LNCaP clone FGC (cell line): Measurements from ENCODE around the gene HSP90AB1.
A peak's percentile ranks its signal among the peaks of the same experiment; 100 is the strongest.

ENCODE experiments used
- DNase-seq: peaks from one replicate; pipeline ENCODE4 v3.0.0-alpha.2; 2011; ENCODE audit warnings: low read depth
- H3K4me3 ChIP-seq: 2 replicates; pipeline ENCODE4 v1.5.1; 2011; ENCODE audit warnings: mild to moderate bottlenecking, low read depth, low read length, control low read depth
- CTCF ChIP-seq: IDR thresholded peaks from 2 replicates; pipeline ENCODE4 v1.5.1; 2012; ENCODE audit warnings: mild to moderate bottlenecking; ENCODE audit not compliant: control insufficient read depth, insufficient read depth; ENCODE audit errors: extremely low read depth

The HSP90AB1 gene

DNA sequence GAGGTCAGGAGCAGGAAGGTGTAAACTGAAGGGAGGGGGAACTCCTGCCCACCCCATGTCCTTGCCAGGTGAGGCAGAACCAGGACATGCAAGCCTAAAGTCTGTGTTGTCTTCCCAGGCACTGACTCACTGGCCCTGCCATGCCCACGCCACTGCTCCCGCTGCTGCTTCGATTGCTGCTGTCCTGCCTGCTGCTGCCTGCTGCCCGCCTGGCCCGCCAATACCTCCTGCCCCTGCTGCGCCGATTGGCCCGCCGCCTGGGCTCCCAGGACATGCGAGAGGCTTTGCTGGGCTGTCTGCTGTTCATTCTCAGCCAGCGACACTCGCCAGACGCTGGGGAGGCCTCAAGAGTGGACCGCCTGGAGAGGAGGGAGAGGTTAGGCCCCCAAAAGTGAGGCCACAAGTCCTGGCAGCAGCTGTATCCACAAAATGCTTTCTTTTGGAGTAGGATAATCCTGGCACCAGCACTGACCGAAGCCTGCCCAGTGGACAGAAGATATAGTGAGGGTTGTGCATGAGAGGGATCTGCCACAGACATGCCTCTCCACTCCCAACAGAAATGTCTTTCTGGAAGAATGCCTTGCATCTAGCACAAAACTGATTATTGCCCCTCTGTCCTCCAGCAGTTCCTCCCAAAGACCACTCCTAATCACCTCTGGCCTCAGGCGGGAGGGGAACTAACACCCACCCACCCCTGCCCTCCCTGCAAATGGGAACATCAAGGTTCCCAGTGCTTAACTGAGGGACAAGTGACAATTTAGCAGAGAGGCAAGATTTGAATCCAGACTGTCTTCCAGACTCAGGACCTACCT, 29.4 kb upstream of the HSP90AB1 start:
- no peak for TF ChIP-seq CTCF
- DNase-seq, result no peak
- H3K4me3 ChIP-seq, result no peak overlapping the region

DNA sequence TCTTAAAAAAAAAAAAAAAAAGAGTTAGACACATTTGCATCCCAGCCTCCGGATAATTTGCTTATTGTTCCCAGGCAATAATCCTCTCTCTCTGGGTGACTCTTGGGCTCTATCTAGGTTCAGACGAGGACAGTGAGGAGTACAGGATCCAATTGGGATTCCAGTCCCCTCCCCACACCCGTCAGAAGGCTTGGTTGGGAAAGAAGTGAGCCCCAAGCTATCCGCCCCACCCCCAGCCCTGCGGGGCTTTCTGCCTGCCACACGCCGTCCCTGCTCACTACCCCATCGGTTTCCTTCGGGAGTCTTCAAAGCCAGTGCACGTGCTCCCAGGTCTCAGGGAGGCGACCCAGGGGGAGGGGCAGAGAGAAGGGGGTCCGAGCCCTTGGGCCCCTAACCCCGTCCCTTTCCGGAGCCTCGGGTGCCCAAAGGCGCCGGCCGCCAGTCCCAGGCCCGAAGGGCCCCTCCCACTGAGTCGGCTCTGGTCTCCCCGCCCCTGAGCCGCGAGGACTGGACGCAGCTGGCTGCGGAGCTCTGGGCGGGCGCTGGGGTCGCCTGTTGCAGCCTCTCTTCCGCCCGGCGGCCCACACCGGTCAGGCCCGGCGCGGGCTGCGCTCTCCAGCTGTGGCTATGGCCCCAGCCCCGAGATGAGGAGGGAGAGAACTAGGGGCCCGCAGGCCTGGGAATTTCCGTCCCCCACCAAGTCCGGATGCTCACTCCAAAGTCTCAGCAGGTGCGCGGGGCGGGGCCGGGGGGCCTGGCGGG, 27.7 kb upstream of the HSP90AB1 start:
- no peak for DNase-seq

DNA sequence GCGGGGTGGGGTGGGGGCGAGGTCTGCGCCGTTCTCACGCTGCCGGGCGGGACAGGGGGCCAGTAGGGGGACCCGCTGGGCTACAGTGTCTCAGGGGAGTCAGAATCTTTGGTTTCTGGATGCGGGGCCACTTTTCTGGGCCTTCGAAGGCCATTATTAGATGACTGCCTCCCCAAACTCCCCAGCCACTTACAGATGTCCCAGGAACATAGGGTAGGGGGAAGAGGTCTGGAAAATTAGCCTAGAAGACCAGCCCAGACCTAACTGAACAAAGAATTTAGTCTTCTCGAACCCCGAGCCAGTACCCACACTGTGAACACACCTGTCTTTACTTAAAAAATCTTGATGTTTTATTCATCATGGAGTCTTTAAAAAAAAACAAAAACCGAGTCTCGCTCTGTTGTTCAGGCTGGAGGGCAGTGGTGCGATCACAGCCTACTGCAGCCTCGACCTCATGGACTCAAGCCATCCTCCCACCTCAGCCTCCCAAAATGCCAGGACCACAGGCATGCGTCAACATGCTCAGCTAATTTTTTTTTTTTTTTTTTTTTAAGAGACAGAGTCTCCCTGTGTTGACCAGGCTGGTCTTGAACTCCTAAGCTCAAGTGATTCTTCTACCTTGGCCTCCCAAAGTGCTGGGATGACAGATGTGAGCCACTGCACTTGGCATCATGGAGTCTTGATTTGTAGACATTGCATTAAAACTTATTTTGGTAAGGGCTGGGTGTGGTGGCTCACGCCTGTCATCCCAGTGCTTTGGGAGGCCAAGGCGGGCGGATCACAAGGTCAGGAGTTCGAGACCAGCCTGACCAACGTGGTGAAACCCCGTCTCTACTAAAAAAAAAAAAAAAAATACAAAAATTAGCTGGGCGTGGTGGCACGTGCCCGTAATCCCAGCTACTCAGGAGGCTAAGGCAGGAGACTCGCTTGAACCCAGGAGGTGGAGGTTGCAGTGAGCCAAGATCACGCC, 26.8 kb upstream of the HSP90AB1 start:
- H3K4me3 ChIP-seq, result no peak overlapping the region
- no peak for TF ChIP-seq CTCF
- no peak for DNase-seq

More for the DNA sequence above, 27.7 kb upstream of the HSP90AB1 start:
- H3K4me3 ChIP-seq, result no peak overlapping the region
- no peak for TF ChIP-seq CTCF

DNA sequence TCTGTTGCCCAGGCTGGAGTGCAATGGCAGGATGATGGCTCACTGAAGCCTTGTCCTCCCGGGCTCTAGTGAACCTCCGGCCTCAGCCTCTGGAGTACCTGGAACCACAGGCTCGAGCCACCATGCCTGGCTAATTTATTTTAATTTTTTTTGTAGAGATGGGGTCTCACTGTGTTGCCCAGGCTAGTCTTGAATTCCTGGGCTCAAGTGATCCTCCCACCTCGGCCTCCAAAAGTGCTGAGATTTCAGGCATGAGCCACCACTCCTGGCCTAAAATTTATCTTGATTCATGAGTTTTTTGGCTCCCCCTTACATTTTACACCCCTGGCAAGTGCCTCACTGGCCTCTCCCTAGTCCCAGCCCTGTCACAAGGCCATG, 26.0 kb upstream of the HSP90AB1 start:
- TF ChIP-seq CTCF, result no peak
- no peak for DNase-seq
- H3K4me3 ChIP-seq, result no peak overlapping the region

DNA sequence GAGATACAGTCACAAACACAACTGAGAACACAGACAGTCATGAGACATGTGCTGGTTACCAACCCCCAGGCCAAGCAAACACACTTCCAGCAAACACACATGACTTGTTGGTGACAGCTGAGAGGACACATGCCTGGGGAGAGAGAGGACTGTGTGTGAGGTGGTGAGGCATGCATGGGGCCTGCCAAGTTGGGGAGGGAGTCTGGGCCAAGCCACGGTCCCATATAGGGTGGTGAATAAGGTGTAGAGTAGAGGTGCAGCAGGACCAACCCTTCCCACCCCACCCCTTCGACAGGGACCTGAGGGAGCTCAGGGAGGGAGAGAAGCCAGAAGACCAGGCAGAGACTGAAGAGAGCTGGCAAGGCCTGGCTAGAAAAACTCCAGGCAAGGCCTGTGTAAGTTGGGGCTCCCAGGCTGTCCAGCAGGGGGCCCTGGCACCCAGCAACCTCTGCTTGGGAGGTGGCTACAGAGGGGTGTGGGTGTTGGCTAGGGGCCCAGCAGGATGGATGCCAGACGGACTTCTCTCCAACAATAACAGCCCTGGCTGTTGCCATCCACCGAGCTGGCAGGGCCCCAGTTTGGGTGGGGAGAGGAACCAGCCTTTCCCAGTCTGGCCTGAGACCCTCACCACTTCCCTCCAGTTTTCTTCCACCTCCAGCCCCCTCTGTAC, 25.5 kb upstream of the HSP90AB1 start:
- no peak overlapping the region for H3K4me3 ChIP-seq
- DNase-seq, result peak; percentile 32
- TF ChIP-seq CTCF, result peak; percentile 49

DNA sequence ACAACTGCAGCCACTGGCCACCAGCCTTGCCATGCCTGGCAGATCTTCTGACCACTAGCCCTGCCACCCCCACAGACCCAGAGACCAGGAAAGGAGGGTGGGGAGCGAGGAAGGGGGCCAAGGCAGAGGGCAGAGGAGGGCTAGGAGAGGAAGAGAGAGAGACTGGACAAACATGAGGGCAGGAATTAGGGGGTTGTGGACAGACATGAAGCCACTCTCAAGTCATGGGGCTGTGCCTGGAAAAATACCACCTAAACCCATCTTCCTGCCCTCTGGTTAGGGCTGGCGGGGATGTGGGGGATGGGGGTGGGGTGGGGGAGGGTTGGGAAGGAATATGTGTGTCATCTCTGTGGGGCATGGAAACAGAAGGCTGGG, 25.0 kb upstream of the HSP90AB1 start:
- DNase-seq, result no peak
- TF ChIP-seq CTCF, result no peak
- no peak overlapping the region for H3K4me3 ChIP-seq
